Natural killer cell treated with Interleukin-12 subunit alpha and Interleukin-12 subunit beta and Interleukin-15 and Interleukin-18, amount 100 ng/mL, for 72 hours (primary cell): ENCODE data around the gene EIF4E. TPM values are rescaled to one million over a fixed set of nuclear protein-coding genes. Genes with fewer than 3 reads are reported as not detected.
"Not testable (repeated sequence)": the region's sequence is repeated elsewhere in the genome, so short reads cannot be mapped to it uniquely, and the experiment has no call there.

Source experiments
- ATAC-seq, 2 donors: fragments of 150-1000 bp; cut with Tn5 transposase in 1 of 2; sonication (Bioruptor Pico), chemical (Tn5 transposase) in 1 of 2; 2 replicates each; pipeline ENCODE4 v1.10.0; 2021
- DNase-seq: peaks from one replicate; pipeline ENCODE4 v3.0.0; 2022; ENCODE audit warnings: low spot score
- H3K27ac Mint-ChIP-seq, 2 donors: 1 replicate in 1 of 2; 2 replicates in 1 of 2; pipeline ENCODE4 v1.8.0; 2022; ENCODE audit warnings: mixed read lengths in 2 of 2, mild to moderate bottlenecking in 1 of 2, moderate library complexity in 1 of 2
- H3K27me3 Mint-ChIP-seq, 2 donors: 1 replicate in 1 of 2; 2 replicates in 1 of 2; pipeline ENCODE4 v1.8.0; 2022; ENCODE audit warnings: mixed read lengths in 2 of 2
- H3K36me3 Mint-ChIP-seq: one replicate; pipeline ENCODE4 v1.8.0; 2022; ENCODE audit warnings: mixed read lengths
- H3K4me1 Mint-ChIP-seq, 2 donors: 1 replicate in 1 of 2; 2 replicates in 1 of 2; pipeline ENCODE4 v1.8.0; 2022; ENCODE audit warnings: low read depth in 2 of 2, mixed read lengths in 2 of 2, mild to moderate bottlenecking in 1 of 2
- H3K4me3 Mint-ChIP-seq: one replicate; pipeline ENCODE4 v1.8.0; 2022; ENCODE audit warnings: mixed read lengths
- H3K9me3 Mint-ChIP-seq: 2 replicates; pipeline ENCODE4 v1.8.0; 2022; ENCODE audit warnings: mixed read lengths
- total RNA-seq, 2 donors: library from RNA; stranded (reverse); gene quantifications; one replicate each; pipeline ENCODE4 v1.2.3, GENCODE V29; 2022

Gene EIF4E
- total RNA-seq, 2 donors from 2014 or later: 106 to 107 TPM

GRCh38 chr4:98842917-98843316, 86.0 kb downstream of the EIF4E start:
- not testable (repeated sequence) for H3K36me3 Mint-ChIP-seq, H3K27me3 Mint-ChIP-seq

GRCh38 chr4:98838977-98839618, 89.8 kb downstream of the EIF4E start:
- H3K4me3 Mint-ChIP-seq: no peak overlapping the region
- no peaks in the 10 kb centered on the region for H3K36me3 Mint-ChIP-seq
- DNase-seq (no peak), ATAC-seq (no peak)
- no peak overlapping the region for H3K27ac Mint-ChIP-seq
- H3K9me3 Mint-ChIP-seq: no peaks in the 10 kb centered on the region
- H3K27me3 Mint-ChIP-seq: no peaks in the 10 kb centered on the region
- no peaks in the 10 kb centered on the region for H3K4me1 Mint-ChIP-seq

More at GRCh38 chr4:98842917-98843316, 86.0 kb downstream of the EIF4E start:
- H3K4me3 Mint-ChIP-seq, H3K9me3 Mint-ChIP-seq, H3K4me1 Mint-ChIP-seq, H3K27ac Mint-ChIP-seq, ATAC-seq, DNase-seq: not testable (repeated sequence)

DNA sequence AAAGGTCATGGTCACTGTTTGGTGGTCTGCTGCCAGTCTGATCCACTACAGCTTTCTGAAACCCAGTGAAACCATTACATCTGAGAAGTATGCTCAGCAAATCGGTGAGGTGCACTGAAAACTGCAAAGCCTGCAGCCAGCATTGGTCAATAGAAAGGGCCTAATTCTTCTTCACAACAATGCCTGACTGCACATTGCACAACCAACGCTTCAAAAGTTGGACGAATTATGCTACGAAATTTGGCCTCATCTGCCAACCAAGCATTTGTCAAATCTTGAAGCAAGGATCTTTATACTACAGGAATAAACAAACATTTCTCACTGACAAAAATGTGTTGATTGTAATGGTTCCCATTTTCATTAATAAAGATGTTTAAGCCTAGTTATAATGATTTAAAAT, 90.4 kb downstream of the EIF4E start:
- DNase-seq (no peak), ATAC-seq (no peak)
- Mint-ChIP-seq H3K4me1 (no peaks in the 10 kb centered on the region), H3K4me3 (no peak overlapping the region), H3K27me3 (no peaks in the 10 kb centered on the region), H3K27ac (no peak overlapping the region), H3K9me3 (no peaks in the 10 kb centered on the region), H3K36me3 (no peaks in the 10 kb centered on the region)

- H3K4me1 Mint-ChIP-seq: no peaks in the 10 kb centered on the region
Observed at GRCh38 chr4:98833384-98833783, 95.5 kb downstream of the EIF4E start.

GRCh38 chr4:98831036-98831435, 97.9 kb downstream of the EIF4E start:
- ATAC-seq, H3K27me3 Mint-ChIP-seq, H3K36me3 Mint-ChIP-seq: not testable (repeated sequence)

More at GRCh38 chr4:98833384-98833783, 95.5 kb downstream of the EIF4E start:
- Mint-ChIP-seq H3K27me3 (no peaks in the 10 kb centered on the region), H3K36me3 (no peaks in the 10 kb centered on the region), H3K4me3 (no peak overlapping the region), H3K9me3 (no peaks in the 10 kb centered on the region), H3K27ac (no peak overlapping the region)
- ATAC-seq (no peak), DNase-seq (no peak)

More at GRCh38 chr4:98831036-98831435, 97.9 kb downstream of the EIF4E start:
- not testable (repeated sequence) for DNase-seq, H3K9me3 Mint-ChIP-seq, H3K27ac Mint-ChIP-seq, H3K4me3 Mint-ChIP-seq, H3K4me1 Mint-ChIP-seq

Other genes with a start within 250 kb of the EIF4E start
- 10 to 100 TPM; 46.6 to 62.0 TPM for gene METAP1, start 66.6 kb upstream of the EIF4E start, total RNA-seq
- 10 to 100 TPM; 53.0 to 62.3 TPM for gene ADH5, start 159.7 kb upstream of the EIF4E start, total RNA-seq
- gene ADH4, start 215.2 kb upstream of the EIF4E start, total RNA-seq: not detected